Ascending aorta (tissue), 2 donors: ENCODE data around the gene AQP6. TPM values are rescaled to one million over a fixed set of nuclear protein-coding genes. Genes with fewer than 3 reads are reported as not detected.

Experiments
- DNase-seq, 2 donors: peaks; one replicate each; pipeline ENCODE4 v3.0.0-alpha.2; 2019; ENCODE audit warnings: low spot score in 2 of 2
- H3K27ac ChIP-seq, 2 donors: fragments of 200-600 bp; sonication (generic); one replicate each; pipeline ENCODE4 v1.5.1; 2016 to 2017; ENCODE audit warnings: mild to moderate bottlenecking in 1 of 2
- H3K27me3 ChIP-seq: fragments of 200-600 bp; sonication (generic); one replicate; pipeline ENCODE4 v1.5.1; 2017
- H3K36me3 ChIP-seq, 2 donors: fragments of 200-600 bp; sonication (generic); one replicate each; pipeline ENCODE4 v1.5.1; 2016
- H3K4me1 ChIP-seq, 2 donors: fragments of 200-600 bp; sonication (generic); one replicate each; pipeline ENCODE4 v1.5.1; 2016 to 2017; ENCODE audit warnings: mild to moderate bottlenecking in 1 of 2
- H3K4me3 ChIP-seq, 2 donors: fragments of 200-600 bp; sonication (generic); one replicate each; pipeline ENCODE4 v1.5.1; 2016 to 2017; ENCODE audit warnings: mild to moderate bottlenecking in 1 of 2
- H3K9me3 ChIP-seq, 2 donors: fragments of 200-600 bp; sonication (generic); one replicate each; pipeline ENCODE4 v1.5.1; 2016
- CTCF ChIP-seq, 3 experiments: fragments of 200-600 bp in 2 of 3; fragments of 450-650 bp in 1 of 3; sonication (generic) in 2 of 3; IDR thresholded peaks; one replicate each; pipeline ENCODE4 v1.5.1; 2016 to 2019; ENCODE audit warnings: antibody characterized with exemption in 3 of 3, mild to moderate bottlenecking in 1 of 3, moderate library complexity in 1 of 3
- intact Hi-C: fragments of 100-400 bp; cut with DNase I; formaldehyde crosslinking; loops from one replicate; pipeline ENCODE4 v1.15.1; 2023
- total RNA-seq: library from RNA; depleted of rRNA; stranded (reverse); fragments of >200 nt; gene quantifications from one replicate; pipeline ENCODE4 v1.1.0, GENCODE V29; 2016

AQP6 gene
- total RNA-seq, 1 donor from 2014 or later, result not detected

DNA sequence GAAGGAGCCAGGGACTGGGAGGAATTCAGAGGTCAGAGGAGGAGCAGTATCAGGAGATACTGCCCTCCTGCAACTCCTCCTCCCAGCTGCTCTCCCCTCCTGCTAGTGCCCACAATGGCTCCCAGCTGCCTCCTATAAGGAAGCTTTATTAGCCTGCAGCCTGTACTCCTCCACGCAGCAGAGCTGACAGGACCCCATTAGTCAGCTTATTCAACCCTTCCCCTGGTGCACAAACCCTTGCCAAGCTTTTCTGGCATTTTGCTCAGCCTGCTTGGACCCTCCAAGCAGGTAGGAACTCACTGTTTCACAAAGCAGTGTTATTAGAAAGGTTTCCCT lies 29.2 kb upstream of the AQP6 start:
- H3K4me3 ChIP-seq, result no peak overlapping the region
- peak in 1 of 2 donors; percentile 37 for DNase-seq
- H3K36me3 ChIP-seq, result no peaks in the 10 kb centered on the region
- no peak overlapping the region for H3K27ac ChIP-seq
- no peaks in the 10 kb centered on the region for H3K27me3 ChIP-seq
- H3K9me3 ChIP-seq, result no peaks in the 10 kb centered on the region
- no peaks in the 10 kb centered on the region for H3K4me1 ChIP-seq
- no peak for TF ChIP-seq CTCF (IDR thresholded peaks at IDR 0.05)
- intact Hi-C loops, result no loop called here

GRCh38 chr12:49944046-49944445 lies 28.7 kb upstream of the AQP6 start:
- Histone ChIP-seq H3K27me3 (no peaks in the 10 kb centered on the region), H3K36me3 (no peaks in the 10 kb centered on the region), H3K4me1 (no peaks in the 10 kb centered on the region), H3K9me3 (no peaks in the 10 kb centered on the region), H3K27ac (no peak overlapping the region), H3K4me3 (no peak overlapping the region)
- no peak for TF ChIP-seq CTCF (IDR thresholded peaks at IDR 0.05)
- peak in 1 of 2 donors; percentile 30 for DNase-seq
- intact Hi-C loops, result no loop called here

DNA sequence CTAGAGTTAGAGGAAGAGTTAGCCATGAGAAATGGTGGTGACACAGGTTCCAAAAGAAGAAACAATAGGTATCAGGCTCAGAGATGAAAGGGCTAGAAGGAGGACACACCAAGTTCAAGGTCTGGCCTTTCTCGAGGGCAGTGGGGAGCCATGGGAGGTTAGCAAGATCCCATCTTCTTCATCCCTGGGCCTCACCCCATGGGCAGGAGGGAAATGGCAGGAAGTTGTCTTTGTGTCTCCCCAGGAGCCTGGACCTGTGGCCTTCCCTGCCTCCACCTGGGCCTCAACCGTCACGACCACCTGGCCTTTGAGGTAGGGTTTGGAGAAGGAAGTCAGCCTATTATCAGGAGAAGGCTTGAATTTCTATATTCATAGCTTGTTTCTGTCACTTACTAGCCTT lies 28.0 kb upstream of the AQP6 start:
- Histone ChIP-seq H3K4me3 (no peak overlapping the region), H3K27me3 (no peaks in the 10 kb centered on the region), H3K27ac (no peak overlapping the region), H3K9me3 (no peaks in the 10 kb centered on the region), H3K36me3 (no peaks in the 10 kb centered on the region), H3K4me1 (no peaks in the 10 kb centered on the region)
- no peak for DNase-seq
- no peak for TF ChIP-seq CTCF (IDR thresholded peaks at IDR 0.05)
- intact Hi-C loops, result loop anchor here (5.0 kb wide), 1 partner anchor 77 kb away; no protein-coding TSS in a partner anchor

DNA sequence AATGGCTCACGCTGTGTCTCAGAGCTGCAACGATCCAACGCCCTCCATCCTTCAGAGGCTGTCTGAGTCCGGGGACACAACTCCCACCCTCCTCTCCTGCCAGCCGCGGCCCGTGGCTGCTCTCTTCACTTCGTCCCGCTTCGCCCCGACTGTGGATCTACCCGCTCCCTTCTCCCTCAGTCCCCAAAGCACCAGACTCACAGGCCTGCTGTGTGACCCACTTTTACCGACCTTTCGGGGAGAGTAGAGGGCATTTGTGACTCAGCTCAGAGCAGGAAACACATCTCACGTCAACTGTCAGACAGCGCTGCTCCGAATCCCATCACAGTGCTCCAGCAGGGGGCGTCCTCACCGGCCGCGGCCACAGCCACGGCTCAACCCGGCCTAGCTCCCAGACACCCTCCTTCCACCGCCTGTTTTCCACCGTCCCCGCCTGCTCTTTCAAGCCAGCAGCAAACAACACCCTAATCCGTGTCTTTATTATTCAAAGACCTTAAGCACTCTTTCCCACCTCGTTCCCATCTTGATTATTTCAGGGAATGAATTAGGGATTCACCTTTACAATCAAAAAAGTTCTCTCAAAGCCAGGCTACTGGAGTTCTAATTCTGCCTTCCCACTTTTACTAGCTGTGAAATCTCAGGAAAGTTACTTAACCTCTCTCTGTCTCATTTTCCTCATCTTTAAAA lies 27.2 kb upstream of the AQP6 start:
- Histone ChIP-seq H3K4me1 (no peaks in the 10 kb centered on the region), H3K4me3 (peak overlapping the region in 1 of 2 donors; percentile 47), H3K27ac (no peak overlapping the region), H3K27me3 (no peaks in the 10 kb centered on the region), H3K36me3 (no peaks in the 10 kb centered on the region), H3K9me3 (no peaks in the 10 kb centered on the region)
- intact Hi-C loops, result loop anchor here (5.0 kb wide), 1 partner anchor 78 kb away; no protein-coding TSS in a partner anchor
- DNase-seq, result peak; percentile 33 to 86
- peak; percentile 73 to 95 (median 83) for TF ChIP-seq CTCF (IDR thresholded peaks at IDR 0.05)

- H3K4me3 ChIP-seq, result no peak overlapping the region
- intact Hi-C loops, result loop anchor here (5.0 kb wide), 1 partner anchor 79 kb away; no protein-coding TSS in a partner anchor
- H3K36me3 ChIP-seq, result no peaks in the 10 kb centered on the region
- peak in 1 of 2 donors; percentile 19 for DNase-seq
- no peaks in the 10 kb centered on the region for H3K27me3 ChIP-seq
- no peaks in the 10 kb centered on the region for H3K4me1 ChIP-seq
- no peak for TF ChIP-seq CTCF (IDR thresholded peaks at IDR 0.05)
- H3K27ac ChIP-seq, result no peak overlapping the region
- no peaks in the 10 kb centered on the region for H3K9me3 ChIP-seq
These were observed 26.7 kb upstream of the AQP6 start for GRCh38 chr12:49946086-49946485.
